22Rv1 (cell line): ENCODE data around the gene ZNF358.

Source experiments
- H3K27ac ChIP-seq: fragments of 450-650 bp; 2 replicates; pipeline ENCODE4 v1.5.1; 2017
- CTCF ChIP-seq: fragments of 450-650 bp; IDR thresholded peaks from 2 replicates; pipeline ENCODE4 v1.5.1; 2017; ENCODE audit warnings: mild to moderate bottlenecking
- ZFX ChIP-seq: fragments of 450-650 bp; IDR thresholded peaks from 2 replicates; pipeline ENCODE4 v1.6.1; 2017; ENCODE audit warnings: antibody characterized with exemption, borderline replicate concordance

The ZNF358 gene

GRCh38 chr19:7522072-7522922 lies 6.4 kb downstream of the ZNF358 start, which contains the start of gene MCOLN1:
Gene MCOLN1 (plus strand): TSS chr19:7522624. CDS start chr19:7522751, 127 bp downstream.
- peak within 1 kb of the TSS; percentile 64 for H3K27ac ChIP-seq
- TF ChIP-seq CTCF (no peak), ZFX (no peak)

GRCh38 chr19:7522923-7523667 lies 7.2 kb downstream of the ZNF358 start:
- no peak for TF ChIP-seq CTCF
- TF ChIP-seq ZFX: no peak
- no peak overlapping the region for H3K27ac ChIP-seq

GRCh38 chr19:7524523-7524922 lies 8.6 kb downstream of the ZNF358 start:
- TF ChIP-seq ZFX (no peak), CTCF (no peak)
- H3K27ac ChIP-seq: no peak overlapping the region

- TF ChIP-seq ZFX: no peak
- TF ChIP-seq CTCF: no peak
- no peak overlapping the region for H3K27ac ChIP-seq
These were observed 9.3 kb downstream of the ZNF358 start for GRCh38 chr19:7524992-7525739.

GRCh38 chr19:7526059-7526929 lies 10.4 kb downstream of the ZNF358 start:
- TF ChIP-seq CTCF (no peak), ZFX (no peak)

GRCh38 chr19:7527516-7528191 lies 11.8 kb downstream of the ZNF358 start:
- no peak overlapping the region for H3K27ac ChIP-seq

More at GRCh38 chr19:7526059-7526929, 10.4 kb downstream of the ZNF358 start:
- no peak overlapping the region for H3K27ac ChIP-seq

More at GRCh38 chr19:7527516-7528191, 11.8 kb downstream of the ZNF358 start:
- TF ChIP-seq ZFX (no peak), CTCF (no peak)
